Rectal smooth muscle tissue (tissue), 1 donor: Measurements from ENCODE around the gene MED12L.

Source experiments
- H3K27ac ChIP-seq: one replicate; pipeline ENCODE4 v1.7.0; 2013; ENCODE audit warnings: low read depth, low read length, inconsistent platforms
- H3K27me3 ChIP-seq: one replicate; pipeline ENCODE4 v1.7.0; 2013; ENCODE audit warnings: low read length; ENCODE audit not compliant: control insufficient read depth, insufficient read depth
- H3K36me3 ChIP-seq: one replicate; pipeline ENCODE4 v1.7.0; 2013; ENCODE audit warnings: low read length; ENCODE audit not compliant: control insufficient read depth, insufficient read depth
- H3K4me1 ChIP-seq: one replicate; pipeline ENCODE4 v1.7.0; 2013; ENCODE audit warnings: low read length; ENCODE audit not compliant: control insufficient read depth, insufficient read depth
- H3K4me3 ChIP-seq: one replicate; pipeline ENCODE4 v1.7.0; 2013; ENCODE audit warnings: low read length
- H3K9ac ChIP-seq: one replicate; pipeline ENCODE4 v1.7.0; 2013; ENCODE audit warnings: low read length

The MED12L gene

GRCh38 chr3:151428386-151428785 lies 342.9 kb downstream of the MED12L start:
- H3K4me3 ChIP-seq: no peak overlapping the region
- no peak overlapping the region for H3K27ac ChIP-seq
- no peaks in the 10 kb centered on the region for H3K36me3 ChIP-seq
- H3K9ac ChIP-seq: no peak overlapping the region
- no peaks in the 10 kb centered on the region for H3K4me1 ChIP-seq
- H3K27me3 ChIP-seq: no peaks in the 10 kb centered on the region

- Histone ChIP-seq H3K9ac (no peak overlapping the region), H3K27me3 (no peaks in the 10 kb centered on the region), H3K4me1 (no peaks in the 10 kb centered on the region), H3K4me3 (no peak overlapping the region), H3K27ac (no peak overlapping the region), H3K36me3 (no peaks in the 10 kb centered on the region)
Measured at GRCh38 chr3:151430821-151431484, 345.5 kb downstream of the MED12L start.

GRCh38 chr3:151431940-151432339 lies 346.5 kb downstream of the MED12L start:
- Histone ChIP-seq H3K36me3 (no peaks in the 10 kb centered on the region), H3K27ac (no peak overlapping the region), H3K4me3 (no peak overlapping the region), H3K4me1 (no peaks in the 10 kb centered on the region), H3K9ac (no peak overlapping the region), H3K27me3 (no peaks in the 10 kb centered on the region)

- H3K4me1 ChIP-seq: no peaks in the 10 kb centered on the region
- no peaks in the 10 kb centered on the region for H3K27me3 ChIP-seq
- H3K36me3 ChIP-seq: no peaks in the 10 kb centered on the region
- no peak overlapping the region for H3K27ac ChIP-seq
- H3K4me3 ChIP-seq: no peak overlapping the region
- H3K9ac ChIP-seq: no peak overlapping the region
Measured at GRCh38 chr3:151432616-151433372, 347.3 kb downstream of the MED12L start.

- Histone ChIP-seq H3K9ac (no peak overlapping the region), H3K27ac (no peak overlapping the region), H3K4me3 (no peak overlapping the region), H3K4me1 (no peaks in the 10 kb centered on the region), H3K36me3 (no peaks in the 10 kb centered on the region), H3K27me3 (no peaks in the 10 kb centered on the region)
Measured at GRCh38 chr3:151434151-151434890, 348.9 kb downstream of the MED12L start.

- H3K4me3 ChIP-seq: no peak overlapping the region
- no peak overlapping the region for H3K27ac ChIP-seq
- H3K9ac ChIP-seq: no peak overlapping the region
- H3K36me3 ChIP-seq: no peaks in the 10 kb centered on the region
- H3K4me1 ChIP-seq: no peaks in the 10 kb centered on the region
- H3K27me3 ChIP-seq: no peaks in the 10 kb centered on the region
Measured at GRCh38 chr3:151436675-151437446, 351.4 kb downstream of the MED12L start.

- no peaks in the 10 kb centered on the region for H3K36me3 ChIP-seq
- H3K4me1 ChIP-seq: no peaks in the 10 kb centered on the region
- no peak overlapping the region for H3K4me3 ChIP-seq
- no peaks in the 10 kb centered on the region for H3K27me3 ChIP-seq
- H3K27ac ChIP-seq: no peak overlapping the region
- H3K9ac ChIP-seq: no peak overlapping the region
Measured at GRCh38 chr3:151437906-151438305, 352.4 kb downstream of the MED12L start.

- Histone ChIP-seq H3K4me1 (no peaks in the 10 kb centered on the region), H3K27ac (no peak overlapping the region), H3K36me3 (no peaks in the 10 kb centered on the region), H3K4me3 (no peak overlapping the region), H3K27me3 (no peaks in the 10 kb centered on the region), H3K9ac (no peak overlapping the region)
Measured at GRCh38 chr3:151439652-151440125, 354.2 kb downstream of the MED12L start.

GRCh38 chr3:151440940-151441339 lies 355.5 kb downstream of the MED12L start:
- Histone ChIP-seq H3K36me3 (no peaks in the 10 kb centered on the region), H3K27me3 (no peaks in the 10 kb centered on the region), H3K27ac (no peak overlapping the region), H3K4me1 (no peaks in the 10 kb centered on the region), H3K9ac (no peak overlapping the region), H3K4me3 (no peak overlapping the region)

GRCh38 chr3:151443583-151443982 lies 358.1 kb downstream of the MED12L start:
- Histone ChIP-seq H3K27ac (no peak overlapping the region), H3K36me3 (no peaks in the 10 kb centered on the region), H3K4me3 (no peak overlapping the region), H3K9ac (no peak overlapping the region), H3K4me1 (no peaks in the 10 kb centered on the region), H3K27me3 (no peaks in the 10 kb centered on the region)

- no peak overlapping the region for H3K27ac ChIP-seq
- H3K27me3 ChIP-seq: no peaks in the 10 kb centered on the region
- H3K4me3 ChIP-seq: no peak overlapping the region
- H3K9ac ChIP-seq: no peak overlapping the region
- no peaks in the 10 kb centered on the region for H3K4me1 ChIP-seq
- no peaks in the 10 kb centered on the region for H3K36me3 ChIP-seq
Measured at GRCh38 chr3:151445273-151446001, 360.0 kb downstream of the MED12L start.
